AG20443 (cell line): ENCODE data around the gene NMNAT2.
"Not testable (repeated sequence)": the region's sequence is repeated elsewhere in the genome, so short reads cannot be mapped to it uniquely, and the experiment has no call there.

Experiments used
- DNase-seq: peaks from one replicate; pipeline ENCODE4 v3.0.0; 2012; ENCODE audit warnings: low spot score, mixed read lengths

The NMNAT2 gene

GRCh38 chr1:183417772-183418491 lies at the start of gene NMNAT2:
Gene NMNAT2 (minus strand): TSS chr1:183418380. CDS start chr1:183418267, 113 bp downstream.
- DNase-seq: peak; percentile 63

GRCh38 chr1:183467687-183468086 lies 49.5 kb upstream of the NMNAT2 start:
- DNase-seq: no peak

GRCh38 chr1:183466781-183467180 lies 48.6 kb upstream of the NMNAT2 start:
- no peak for DNase-seq

GRCh38 chr1:183463566-183463965 lies 45.4 kb upstream of the NMNAT2 start:
- DNase-seq: no peak

GRCh38 chr1:183461350-183461749 lies 43.2 kb upstream of the NMNAT2 start:
- no peak for DNase-seq

- DNase-seq: no peak
Measured at GRCh38 chr1:183460596-183460995, 42.4 kb upstream of the NMNAT2 start.

- no peak for DNase-seq
Measured at GRCh38 chr1:183457449-183457848, 39.3 kb upstream of the NMNAT2 start.

- DNase-seq: no peak
Measured at GRCh38 chr1:183456826-183457225, 38.6 kb upstream of the NMNAT2 start.

GRCh38 chr1:183454377-183454776 lies 36.2 kb upstream of the NMNAT2 start:
- peak; percentile 10 for DNase-seq

- no peak for DNase-seq
Measured at GRCh38 chr1:183450093-183450492, 31.9 kb upstream of the NMNAT2 start.

GRCh38 chr1:183449223-183449770 lies 31.1 kb upstream of the NMNAT2 start:
- no peak for DNase-seq

- DNase-seq: peak; percentile 58
Measured at GRCh38 chr1:183444243-183444642, 26.1 kb upstream of the NMNAT2 start.

GRCh38 chr1:183443466-183443865 lies 25.3 kb upstream of the NMNAT2 start:
- DNase-seq: no peak

GRCh38 chr1:183443011-183443410 lies 24.8 kb upstream of the NMNAT2 start:
- DNase-seq: no peak

- no peak for DNase-seq
Measured at GRCh38 chr1:183438060-183438459, 19.9 kb upstream of the NMNAT2 start.

- no peak for DNase-seq
Measured at GRCh38 chr1:183435497-183435896, 17.3 kb upstream of the NMNAT2 start.

GRCh38 chr1:183433703-183434102 lies 15.5 kb upstream of the NMNAT2 start:
- DNase-seq: no peak

GRCh38 chr1:183432548-183432875 lies 14.3 kb upstream of the NMNAT2 start:
- peak; percentile 11 for DNase-seq

GRCh38 chr1:183431840-183432547 lies 13.8 kb upstream of the NMNAT2 start:
- no peak for DNase-seq

GRCh38 chr1:183427591-183427990 lies 9.4 kb upstream of the NMNAT2 start:
- not testable (repeated sequence) for DNase-seq

- no peak for DNase-seq
Measured at GRCh38 chr1:183424691-183425090, 6.5 kb upstream of the NMNAT2 start.

- DNase-seq: no peak
Measured at GRCh38 chr1:183423541-183423940, 5.4 kb upstream of the NMNAT2 start.

- no peak for DNase-seq
Measured at GRCh38 chr1:183419399-183419798, 1.2 kb upstream of the NMNAT2 start.
